Osteoblast (primary cell): ENCODE measurements around the gene PLAA. TPM values are rescaled to one million over a fixed set of nuclear protein-coding genes. Genes with fewer than 3 reads are reported as not detected.

Experiments
- DNase-seq: peaks from one replicate; pipeline ENCODE4 v3.0.0; 2011; ENCODE audit warnings: low spot score, mixed read lengths; ENCODE audit not compliant: insufficient read length; ENCODE audit errors: missing footprints
- H2AFZ ChIP-seq: 2 replicates; pipeline ENCODE4 v1.6.0; 2011; ENCODE audit warnings: mild to moderate bottlenecking, low read length
- H3K27ac ChIP-seq: 2 replicates; pipeline ENCODE4 v1.5.1; 2011; ENCODE audit warnings: mild to moderate bottlenecking, low read depth, low read length, moderate library complexity
- H3K27me3 ChIP-seq: 2 replicates; pipeline ENCODE4 v1.6.0; 2012; ENCODE audit warnings: mild to moderate bottlenecking, control low read depth, inconsistent platforms, low read length, moderate library complexity; ENCODE audit not compliant: insufficient read depth
- H3K36me3 ChIP-seq: 2 replicates; pipeline ENCODE4 v1.5.1; 2011; ENCODE audit warnings: mild to moderate bottlenecking, low read length, control low read depth, moderate library complexity; ENCODE audit not compliant: insufficient read depth
- H3K4me1 ChIP-seq: 2 replicates; pipeline ENCODE4 v1.5.1; 2011; ENCODE audit warnings: mild to moderate bottlenecking, low read length, control low read depth, moderate library complexity; ENCODE audit not compliant: insufficient read depth
- H3K4me2 ChIP-seq: 2 replicates; pipeline ENCODE4 v1.6.0; 2011; ENCODE audit warnings: mild to moderate bottlenecking, low read length; ENCODE audit not compliant: insufficient read depth
- H3K4me3 ChIP-seq: fragments of 200-600 bp; sonication (generic); 3 replicates; pipeline ENCODE4 v1.5.1; 2012; ENCODE audit warnings: mild to moderate bottlenecking, low read length, inconsistent platforms; ENCODE audit not compliant: insufficient read depth
- H3K79me2 ChIP-seq: 2 replicates; pipeline ENCODE4 v1.6.0; 2012; ENCODE audit warnings: mild to moderate bottlenecking, low read length, control low read depth, inconsistent platforms; ENCODE audit not compliant: insufficient read depth
- H3K9me3 ChIP-seq: 2 replicates; pipeline ENCODE4 v1.5.1; 2011; ENCODE audit warnings: low read depth, low read length, control low read depth
- H4K20me1 ChIP-seq: 2 replicates; pipeline ENCODE4 v1.6.0; 2012; ENCODE audit warnings: mild to moderate bottlenecking, low read length, control low read depth; ENCODE audit not compliant: insufficient read depth
- CTCF ChIP-seq: IDR thresholded peaks from 2 replicates; pipeline ENCODE4 v1.5.1; 2011; ENCODE audit warnings: mild to moderate bottlenecking, low read depth, low read length, moderate library complexity; ENCODE audit errors: extremely low read depth
- total RNA-seq: library from RNA; depleted of rRNA; stranded (reverse); fragments of >200 nt; gene quantifications from 2 replicates; pipeline ENCODE4 v1.2.3, GENCODE V29; 2012

The PLAA gene
- total RNA-seq, 1 donor, result 42.3 TPM

GRCh38 chr9:26913138-26913668 is 33.8 kb downstream of the PLAA start:
- Histone ChIP-seq H3K27me3 (no peaks in the 10 kb centered on the region), H2AFZ (no peak overlapping the region), H3K4me2 (no peak overlapping the region), H3K36me3 (peaks cover 51% of the 10 kb centered on the region), H3K4me1 (no peaks in the 10 kb centered on the region), H3K27ac (no peak overlapping the region), H3K79me2 (no peaks in the 10 kb centered on the region), H3K4me3 (no peak overlapping the region), H4K20me1 (no peaks in the 10 kb centered on the region), H3K9me3 (no peaks in the 10 kb centered on the region)
- DNase-seq, result no peak
- TF ChIP-seq CTCF, result no peak

GRCh38 chr9:26904671-26905070 is 42.4 kb downstream of the PLAA start:
- Histone ChIP-seq H3K4me1 (no peaks in the 10 kb centered on the region), H3K4me2 (no peak overlapping the region), H4K20me1 (no peaks in the 10 kb centered on the region), H3K79me2 (no peaks in the 10 kb centered on the region), H3K36me3 (peaks cover 28% of the 10 kb centered on the region), H3K27ac (no peak overlapping the region), H3K9me3 (no peaks in the 10 kb centered on the region), H3K27me3 (no peaks in the 10 kb centered on the region), H3K4me3 (no peak overlapping the region), H2AFZ (no peak overlapping the region)
- TF ChIP-seq CTCF, result no peak
- DNase-seq, result no peak

- Histone ChIP-seq H3K36me3 (peaks cover 25% of the 10 kb centered on the region), H3K79me2 (no peaks in the 10 kb centered on the region), H4K20me1 (no peaks in the 10 kb centered on the region), H3K27me3 (no peaks in the 10 kb centered on the region), H3K9me3 (no peaks in the 10 kb centered on the region), H3K4me3 (no peak overlapping the region), H2AFZ (no peak overlapping the region), H3K4me2 (no peak overlapping the region), H3K4me1 (no peaks in the 10 kb centered on the region), H3K27ac (no peak overlapping the region)
- DNase-seq, result no peak
- TF ChIP-seq CTCF, result no peak
Measured at GRCh38 chr9:26904070-26904469, 43.0 kb downstream of the PLAA start.

GRCh38 chr9:26893030-26893676 is 53.9 kb downstream of the PLAA start:
- H2AFZ ChIP-seq, result peak overlapping the region; percentile 93
- TF ChIP-seq CTCF, result no peak
- no peak for DNase-seq
- no peaks in the 10 kb centered on the region for H3K9me3 ChIP-seq
- H3K4me1 ChIP-seq, result peaks cover 8% of the 10 kb centered on the region
- no peaks in the 10 kb centered on the region for H3K36me3 ChIP-seq
- peak overlapping the region; percentile 90 for H3K4me3 ChIP-seq
- H4K20me1 ChIP-seq, result peaks cover 5% of the 10 kb centered on the region
- H3K27me3 ChIP-seq, result no peaks in the 10 kb centered on the region
- peaks cover 38% of the 10 kb centered on the region for H3K79me2 ChIP-seq
- peak overlapping the region; percentile 85 for H3K4me2 ChIP-seq
- peak overlapping the region; percentile 87 for H3K27ac ChIP-seq
